ENCODE data around the gene L1CAM. TPM values are rescaled to one million over a fixed set of nuclear protein-coding genes. Genes with fewer than 3 reads are reported as not detected.
A peak's percentile ranks its signal among the peaks of the same experiment; 100 is the strongest.

Gene L1CAM
- total and polyA plus RNA-seq, 2 of the 8 experiments (the other 6 are each of a cell fraction or from before 2014, with no cell fraction given) = 11.0 to 43.0 TPM

- Histone ChIP-seq H3K4me3 (ENCODE audit: extremely low read depth in 1 of 4, insufficient read depth in 2 of 4, low read depth in 3 of 4, low read length in 4 of 4) (no peak overlapping the region), H3K79me1 (ENCODE audit: low read depth, low read length) (no peaks in the 10 kb centered on the region), H3K23ac (ENCODE audit: insufficient read length) (no peak overlapping the region), H2BK5ac (ENCODE audit: low read depth, low read length) (0 out of 2 replicates have a peak overlapping the region, but pooled peaks have one; percentile 52), H2AFZ (ENCODE audit: low read length) (no peak overlapping the region), H3K79me2 (ENCODE audit: control insufficient read depth in 1 of 2, insufficient read depth in 2 of 2, low read length in 2 of 2) (no peaks in the 10 kb centered on the region), H3K4me1 (replicated peaks in 1 of 4; ENCODE audit: control insufficient read depth in 3 of 4, insufficient read depth in 4 of 4, low read length in 3 of 4) (no peaks in the 10 kb centered on the region), H4K20me1 (replicated peaks in 1 of 2; ENCODE audit: control insufficient read depth in 1 of 2, insufficient read depth in 2 of 2, low read length in 2 of 2) (no peaks in the 10 kb centered on the region), H3K9ac (replicated peaks in 1 of 4; ENCODE audit: extremely low read depth in 1 of 4, low read depth in 3 of 4, low read length in 3 of 4) (no peak overlapping the region), H4K91ac (replicated peaks; ENCODE audit: insufficient read length, low read length) (peak overlapping the region; percentile 40), H3K9me3 (ENCODE audit: insufficient read depth in 2 of 2, low read depth in 1 of 2, low read length in 1 of 2) (no peaks in the 10 kb centered on the region), H3K4ac (replicated peaks; ENCODE audit: insufficient read length, low read depth, low read length) (no peak overlapping the region), H2BK20ac (ENCODE audit: low read length) (0 out of 2 replicates have a peak overlapping the region, but pooled peaks have one; percentile 9), H3K27me3 (replicated peaks in 1 of 4; ENCODE audit: control insufficient read depth in 3 of 4, extremely low read depth in 1 of 4, insufficient read depth in 3 of 4, low read length in 3 of 4) (no peaks in the 10 kb centered on the region; a peak in 1 of 7 replicates), H2BK15ac (ENCODE audit: low read length) (no peak overlapping the region), H3K23me2 (ENCODE audit: low read depth, low read length) (no peaks in the 10 kb centered on the region), H2BK120ac (replicated peaks; ENCODE audit: low read depth, low read length) (no peak overlapping the region), H4K5ac (ENCODE audit: insufficient read length, low read depth, low read length) (no peak overlapping the region), H2BK12ac (ENCODE audit: low read depth, low read length) (0 out of 2 replicates have a peak overlapping the region, but pooled peaks have one; percentile 27), H3K56ac (replicated peaks; ENCODE audit: insufficient read length, low read depth, low read length) (no peak overlapping the region), H3K36me3 (ENCODE audit: control insufficient read depth in 2 of 4, insufficient read depth in 4 of 4, low read length in 3 of 4) (no peaks in the 10 kb centered on the region), H3K14ac (ENCODE audit: insufficient read length) (no peak overlapping the region), H2AK5ac (ENCODE audit: low read depth, low read length) (no peak overlapping the region), H3K4me2 (ENCODE audit: insufficient read depth in 1 of 2, low read depth in 2 of 2, low read length in 2 of 2) (peak overlapping the region in 1 of 2 experiments; percentile 21; a peak in 1 of 4 replicates), H4K8ac (ENCODE audit: extremely low read depth, insufficient read depth, low read length) (no peak overlapping the region), H3K18ac (ENCODE audit: extremely low read depth, low read length) (no peak overlapping the region), H3K27ac (ENCODE audit: low read depth, low read length) (no peak overlapping the region)
- ChIA-PET CTCF (ENCODE audit: partially characterized antibody) (interaction anchor here (1.1 to 1.8 kb wide), 5 partner anchors 30 to 90 kb away, joined by 3 to 8 read pairs (median 3); partner anchors contain the start of gene PLXNB3), POLR2A (ENCODE audit: partially characterized antibody) (no interaction called here)
- 88% methylated on average over 9 of the region's 9 CpGs; no CpG with 5 or more reads in 1 of the 2 experiments for WGBS, 2 experiments (ENCODE audit: extremely low coverage in 1 of 2, insufficient coverage in 1 of 2, insufficient read length in 1 of 2, insufficient replicate concordance in 2 of 2, low coverage in 1 of 2, low lambda C conversion rate in 2 of 2, missing lambda C conversion rate in 1 of 2)
- peak; percentile 58 for FAIRE-seq
- no peak for DNase-seq (ENCODE audit: low read depth in 1 of 2, low spot score in 2 of 2)
- TF ChIP-seq RXRA (IDR thresholded peaks at IDR 0.05; ENCODE audit: insufficient read depth, low read depth, low read length) (no peak), SIX5 (IDR thresholded peaks at IDR 0.05; ENCODE audit: low read depth, low read length) (no peak), RAD21 (IDR thresholded peaks at IDR 0.05 in 1 of 2, conservative IDR thresholded peaks at IDR 0.05 in 1 of 2; ENCODE audit: low read depth in 2 of 2, low read length in 2 of 2) (peak; percentile 17 to 40; a peak in 2 of 4 replicates), YY1 (IDR thresholded peaks at IDR 0.05; ENCODE audit: low read depth, low read length) (no peak), HDAC6 (IDR thresholded peaks at IDR 0.05; ENCODE audit: low read depth, low read length) (no peak), ZNF274 (IDR thresholded peaks at IDR 0.05; ENCODE audit: borderline replicate concordance, extremely low read depth, low read length) (no peak), SP2 (IDR thresholded peaks at IDR 0.05; ENCODE audit: low read length) (no peak), TBP (IDR thresholded peaks at IDR 0.05; ENCODE audit: low read depth, low read length) (no peak), TAF7 (optimal IDR thresholded peaks at IDR 0.05; ENCODE audit: borderline replicate concordance, low read depth, low read length) (no peak), FOSL1 (IDR thresholded peaks at IDR 0.05; ENCODE audit: insufficient read depth, low read depth, low read length) (no peak), CTBP2 (IDR thresholded peaks at IDR 0.05; ENCODE audit: borderline replicate concordance, insufficient read depth, insufficient read length, low read length) (no peak)
- TF ChIP-seq, protein P1, sequence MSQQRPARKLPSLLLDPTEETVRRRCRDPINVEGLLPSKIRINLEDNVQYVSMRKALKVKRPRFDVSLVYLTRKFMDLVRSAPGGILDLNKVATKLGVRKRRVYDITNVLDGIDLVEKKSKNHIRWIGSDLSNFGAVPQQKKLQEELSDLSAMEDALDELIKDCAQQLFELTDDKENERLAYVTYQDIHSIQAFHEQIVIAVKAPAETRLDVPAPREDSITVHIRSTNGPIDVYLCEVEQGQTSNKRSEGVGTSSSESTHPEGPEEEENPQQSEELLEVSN (IDR thresholded peaks at IDR 0.05) = no peak
Measured at GRCh38 chrX:153854702-153855101, 31.3 kb downstream of the L1CAM start.
